ENCODE data around the gene C9orf85.

Gene C9orf85

GRCh38 chr9:71911061-71911907 is at the start of gene C9orf85, which contains the start of gene ABHD17B:
Gene C9orf85 (plus strand): TSS chr9:71911639. CDS start chr9:71911735, 96 bp downstream.
Gene ABHD17B (minus strand): TSS chr9:71911193. CDS start chr9:71875080, 36,113 bp downstream.
- Mint-ChIP-seq H3K9me3 (no peaks in the 10 kb centered on the region), H3K36me3 (ENCODE audit: low read depth) (peaks cover 3% of the 10 kb centered on the region), H3K27me3 (ENCODE audit: low read depth) (no peaks in the 10 kb centered on the region), H3K4me3 (peak within 1 kb of the TSS; percentile 97 to 99 (median 98)), H3K4me1 (peaks cover 65% of the 10 kb centered on the region), H3K27ac (peak within 1 kb of the TSS; percentile 95 to 98 (median 96))
- TF ChIP-seq CTCF (IDR thresholded peaks at IDR 0.05; ENCODE audit: unreplicated experiment in 3 of 3) = no peak

- H3K36me3 Mint-ChIP-seq (ENCODE audit: low read depth) = peaks cover 72% of the 10 kb centered on the region
- peaks cover 29% of the 10 kb centered on the region for H3K9me3 Mint-ChIP-seq
- H3K27ac Mint-ChIP-seq = no peak overlapping the region
- H3K4me1 Mint-ChIP-seq = no peaks in the 10 kb centered on the region
- no peak overlapping the region for H3K4me3 Mint-ChIP-seq
- no peak for TF ChIP-seq CTCF (IDR thresholded peaks at IDR 0.05; ENCODE audit: unreplicated experiment in 3 of 3)
- H3K27me3 Mint-ChIP-seq (ENCODE audit: low read depth) = no peaks in the 10 kb centered on the region
Observed at GRCh38 chr9:71863631-71864030, 47.8 kb upstream of the C9orf85 start.

GRCh38 chr9:71875345-71875744 is 36.1 kb upstream of the C9orf85 start:
- no peak overlapping the region for H3K27ac Mint-ChIP-seq
- H3K27me3 Mint-ChIP-seq (ENCODE audit: low read depth) = no peaks in the 10 kb centered on the region
- no peaks in the 10 kb centered on the region for H3K4me1 Mint-ChIP-seq
- H3K9me3 Mint-ChIP-seq = peaks cover 30% of the 10 kb centered on the region
- H3K4me3 Mint-ChIP-seq = no peak overlapping the region
- no peak for TF ChIP-seq CTCF (IDR thresholded peaks at IDR 0.05; ENCODE audit: unreplicated experiment in 3 of 3)
- H3K36me3 Mint-ChIP-seq (ENCODE audit: low read depth) = peaks cover 56% of the 10 kb centered on the region

- TF ChIP-seq CTCF (IDR thresholded peaks at IDR 0.05; ENCODE audit: unreplicated experiment in 3 of 3) = no peak
- peaks cover 56% of the 10 kb centered on the region for H3K36me3 Mint-ChIP-seq (ENCODE audit: low read depth)
- no peaks in the 10 kb centered on the region for H3K27me3 Mint-ChIP-seq (ENCODE audit: low read depth)
- no peaks in the 10 kb centered on the region for H3K4me1 Mint-ChIP-seq
- peaks cover 36% of the 10 kb centered on the region for H3K9me3 Mint-ChIP-seq
- no peak overlapping the region for H3K4me3 Mint-ChIP-seq
- H3K27ac Mint-ChIP-seq = no peak overlapping the region
Observed at GRCh38 chr9:71876106-71876505, 35.3 kb upstream of the C9orf85 start.

GRCh38 chr9:71876829-71877228 is 34.6 kb upstream of the C9orf85 start:
- H3K36me3 Mint-ChIP-seq (ENCODE audit: low read depth) = peaks cover 62% of the 10 kb centered on the region
- no peaks in the 10 kb centered on the region for H3K27me3 Mint-ChIP-seq (ENCODE audit: low read depth)
- no peak for TF ChIP-seq CTCF (IDR thresholded peaks at IDR 0.05; ENCODE audit: unreplicated experiment in 3 of 3)
- peaks cover 43% of the 10 kb centered on the region for H3K9me3 Mint-ChIP-seq
- H3K4me1 Mint-ChIP-seq = no peaks in the 10 kb centered on the region
- no peak overlapping the region for H3K4me3 Mint-ChIP-seq
- no peak overlapping the region for H3K27ac Mint-ChIP-seq
